Upper lobe of left lung (tissue), 6 donors: ENCODE measurements around the gene CHMP3. TPM values are rescaled to one million over a fixed set of nuclear protein-coding genes. Genes with fewer than 3 reads are reported as not detected.

Experiments
- ATAC-seq, 2 donors: fragments of 200-7000 bp; cut with Tn5 transposase; one replicate each; pipeline ENCODE4 v1.9.1; 2022; ENCODE audit warnings: mild to moderate bottlenecking in 2 of 2, moderate library complexity in 2 of 2; ENCODE audit not compliant: low FRiP score in 2 of 2
- DNase-seq, 2 donors: peaks; one replicate each; pipeline ENCODE4 v3.0.0-alpha.2; 2019 to 2020
- H3K27ac ChIP-seq, 4 donors: fragments of 200-600 bp; sonication (generic); one replicate each; pipeline ENCODE4 v1.5.1; 2016 to 2019
- H3K27me3 ChIP-seq, 4 donors: fragments of 200-600 bp; sonication (generic); one replicate each; pipeline ENCODE4 v1.5.1; 2017 to 2019
- H3K36me3 ChIP-seq, 4 donors: fragments of 200-600 bp; sonication (generic); one replicate each; pipeline ENCODE4 v1.5.1; 2016 to 2019
- H3K4me1 ChIP-seq, 4 donors: fragments of 200-600 bp; sonication (generic); one replicate each; pipeline ENCODE4 v1.5.1; 2018 to 2019
- H3K4me3 ChIP-seq, 4 donors: fragments of 200-600 bp; sonication (generic); one replicate each; pipeline ENCODE4 v1.5.1; 2017 to 2019; ENCODE audit warnings: mild to moderate bottlenecking in 2 of 4, moderate library complexity in 1 of 4
- H3K9me3 ChIP-seq, 4 donors: fragments of 200-600 bp; sonication (generic); one replicate each; pipeline ENCODE4 v1.5.1; 2018 to 2019
- EP300 ChIP-seq, 4 donors: sonication (generic); formaldehyde crosslinking; IDR thresholded peaks; one replicate each; pipeline ENCODE4 v1.5.1; 2017; ENCODE audit warnings: antibody characterized with exemption in 4 of 4, control low read depth in 2 of 4
- POLR2A ChIP-seq, 4 donors: fragments of 450-650 bp; IDR thresholded peaks; one replicate each; pipeline ENCODE4 v1.5.1; 2016 to 2017; ENCODE audit warnings: antibody characterized with exemption in 4 of 4, mild to moderate bottlenecking in 2 of 4
- POLR2AphosphoS5 ChIP-seq, 2 donors: sonication (generic); formaldehyde crosslinking; IDR thresholded peaks; one replicate each; pipeline ENCODE4 v1.5.1; 2017; ENCODE audit warnings: antibody characterized with exemption in 2 of 2
- WGBS, 2 donors: methylation state at CpG; one replicate each; pipeline ENCODE4 v1.1.5; 2017 to 2018; 5-methylcytosine and 5-hydroxymethylcytosine counted together
- total RNA-seq, 6 donors: library from RNA; depleted of rRNA in 4 of 6; stranded (reverse); fragments of >200 nt in 4 of 6; gene quantifications; one replicate each; pipeline versions ENCODE4 v1.1.0 to v1.2.1, GENCODE V29; 2016 to 2021
- TF ChIP-seq, protein P1 (sequence below), 6 experiments: fragments of 450-650 bp in 4 of 6; fragments of 200-600 bp in 2 of 6; sonication (generic) in 2 of 6; IDR thresholded peaks; one replicate each; pipeline ENCODE4 v1.5.1; 2016 to 2019; ENCODE audit warnings: antibody characterized with exemption in 6 of 6
- donor health status: DM: no; HTN: no; CAD: no; lungs with moderate emphysema.
- donor health status: DM: no; HTN: yes; CAD: no; lungs with severe emphysema.

Gene CHMP3
- total RNA-seq, 6 donors from 2014 or later: 68.1 to 176 (median 106) TPM

DNA sequence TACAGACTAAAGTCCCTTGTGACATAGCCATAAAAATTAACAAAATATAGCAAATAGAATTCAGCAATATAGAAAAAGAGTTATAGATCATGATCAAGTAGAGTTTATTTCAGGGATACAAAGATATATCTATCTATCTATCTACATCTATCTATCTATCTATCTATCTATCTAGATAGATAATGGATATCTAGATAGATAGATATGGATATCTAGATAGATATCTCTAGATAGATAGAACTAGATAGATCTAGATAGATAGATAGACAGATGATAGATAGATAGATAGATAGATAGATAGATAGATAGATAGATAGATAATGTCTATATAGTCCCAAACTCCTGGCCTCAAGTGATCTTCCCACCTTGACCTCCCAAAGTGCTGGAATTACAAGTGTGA lies 17.3 kb upstream of the CHMP3 start:
- Histone ChIP-seq H3K4me1 (peaks cover 0 to 4% (median 0%) of the 10 kb centered on the region in 4 donors), H3K27me3 (no peaks in the 10 kb centered on the region), H3K4me3 (no peak overlapping the region), H3K36me3 (no peaks in the 10 kb centered on the region), H3K9me3 (no peaks in the 10 kb centered on the region), H3K27ac (no peak overlapping the region)
- no peak for ATAC-seq
- TF ChIP-seq, protein P1, sequence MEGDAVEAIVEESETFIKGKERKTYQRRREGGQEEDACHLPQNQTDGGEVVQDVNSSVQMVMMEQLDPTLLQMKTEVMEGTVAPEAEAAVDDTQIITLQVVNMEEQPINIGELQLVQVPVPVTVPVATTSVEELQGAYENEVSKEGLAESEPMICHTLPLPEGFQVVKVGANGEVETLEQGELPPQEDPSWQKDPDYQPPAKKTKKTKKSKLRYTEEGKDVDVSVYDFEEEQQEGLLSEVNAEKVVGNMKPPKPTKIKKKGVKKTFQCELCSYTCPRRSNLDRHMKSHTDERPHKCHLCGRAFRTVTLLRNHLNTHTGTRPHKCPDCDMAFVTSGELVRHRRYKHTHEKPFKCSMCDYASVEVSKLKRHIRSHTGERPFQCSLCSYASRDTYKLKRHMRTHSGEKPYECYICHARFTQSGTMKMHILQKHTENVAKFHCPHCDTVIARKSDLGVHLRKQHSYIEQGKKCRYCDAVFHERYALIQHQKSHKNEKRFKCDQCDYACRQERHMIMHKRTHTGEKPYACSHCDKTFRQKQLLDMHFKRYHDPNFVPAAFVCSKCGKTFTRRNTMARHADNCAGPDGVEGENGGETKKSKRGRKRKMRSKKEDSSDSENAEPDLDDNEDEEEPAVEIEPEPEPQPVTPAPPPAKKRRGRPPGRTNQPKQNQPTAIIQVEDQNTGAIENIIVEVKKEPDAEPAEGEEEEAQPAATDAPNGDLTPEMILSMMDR (IDR thresholded peaks at IDR 0.05): no peak
- TF ChIP-seq POLR2A (IDR thresholded peaks at IDR 0.05) (no peak), POLR2AphosphoS5 (IDR thresholded peaks at IDR 0.05) (no peak), EP300 (IDR thresholded peaks at IDR 0.05) (no peak)
- no peak for DNase-seq

DNA sequence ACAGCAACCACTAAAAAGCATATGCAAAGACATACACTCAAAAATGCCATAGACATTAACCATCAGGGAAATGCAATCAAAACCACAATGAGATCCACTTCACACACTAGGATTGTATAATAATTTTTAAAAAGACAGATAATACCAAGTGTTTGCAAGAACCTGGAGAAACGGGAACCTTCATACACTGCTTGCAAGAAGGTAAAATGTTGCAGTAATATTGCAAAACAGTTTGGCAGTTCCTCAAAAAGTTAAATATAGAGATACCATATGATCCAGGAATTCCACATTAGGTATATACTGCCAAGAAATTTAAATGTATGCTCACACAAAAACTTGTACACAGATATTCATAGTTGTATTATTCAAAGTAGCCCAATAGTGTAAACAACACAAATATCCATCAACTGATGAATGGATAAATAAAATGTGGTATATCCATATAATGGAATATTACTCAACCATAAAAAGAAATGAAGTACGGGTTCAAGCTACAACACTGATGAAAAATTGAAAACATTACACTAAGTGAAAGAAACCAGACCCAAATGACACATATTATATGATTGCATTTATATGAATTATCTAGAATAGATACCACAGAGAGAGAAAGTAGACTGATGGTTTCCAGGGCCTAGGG lies 14.7 kb upstream of the CHMP3 start:
- Histone ChIP-seq H3K4me3 (no peak overlapping the region), H3K36me3 (no peaks in the 10 kb centered on the region), H3K27ac (no peak overlapping the region), H3K9me3 (no peaks in the 10 kb centered on the region), H3K4me1 (no peaks in the 10 kb centered on the region), H3K27me3 (no peaks in the 10 kb centered on the region)
- 82 to 84% methylated on average over 2 of the region's 2 CpGs for WGBS, 2 donors
- TF ChIP-seq, protein P1 (IDR thresholded peaks at IDR 0.05): no peak
- TF ChIP-seq POLR2AphosphoS5 (IDR thresholded peaks at IDR 0.05): no peak
- TF ChIP-seq POLR2A (IDR thresholded peaks at IDR 0.05): no peak
- no peak for TF ChIP-seq EP300 (IDR thresholded peaks at IDR 0.05)
- ATAC-seq: no peak
- no peak for DNase-seq

DNA sequence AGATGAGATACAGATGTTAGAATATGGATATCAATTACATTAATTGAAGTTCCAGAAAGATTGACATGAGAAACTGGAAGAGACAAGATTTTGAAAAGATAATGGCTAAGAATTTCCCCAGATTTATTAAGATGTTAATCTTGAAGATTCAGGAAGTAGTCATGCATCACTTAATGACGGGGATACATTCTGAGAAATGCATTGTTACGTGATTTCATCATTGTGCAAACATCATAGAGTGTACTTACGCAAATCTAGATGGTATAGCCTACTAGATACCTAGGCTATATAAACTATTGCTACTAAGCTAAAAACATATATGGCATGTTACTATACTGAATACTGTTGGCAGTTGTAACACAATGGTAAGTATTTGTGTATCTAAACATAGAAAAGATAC lies 6.8 kb upstream of the CHMP3 start:
- Histone ChIP-seq H3K36me3 (no peaks in the 10 kb centered on the region), H3K27ac (no peak overlapping the region), H3K4me3 (no peak overlapping the region), H3K9me3 (no peaks in the 10 kb centered on the region), H3K4me1 (no peaks in the 10 kb centered on the region), H3K27me3 (no peaks in the 10 kb centered on the region)
- TF ChIP-seq, protein P1 (IDR thresholded peaks at IDR 0.05): no peak
- TF ChIP-seq POLR2AphosphoS5 (IDR thresholded peaks at IDR 0.05) (no peak), EP300 (IDR thresholded peaks at IDR 0.05) (no peak), POLR2A (IDR thresholded peaks at IDR 0.05) (no peak)
- WGBS, 2 donors: 53 to 63% methylated on average over 3 of the region's 3 CpGs
- DNase-seq: no peak
- ATAC-seq: no peak

DNA sequence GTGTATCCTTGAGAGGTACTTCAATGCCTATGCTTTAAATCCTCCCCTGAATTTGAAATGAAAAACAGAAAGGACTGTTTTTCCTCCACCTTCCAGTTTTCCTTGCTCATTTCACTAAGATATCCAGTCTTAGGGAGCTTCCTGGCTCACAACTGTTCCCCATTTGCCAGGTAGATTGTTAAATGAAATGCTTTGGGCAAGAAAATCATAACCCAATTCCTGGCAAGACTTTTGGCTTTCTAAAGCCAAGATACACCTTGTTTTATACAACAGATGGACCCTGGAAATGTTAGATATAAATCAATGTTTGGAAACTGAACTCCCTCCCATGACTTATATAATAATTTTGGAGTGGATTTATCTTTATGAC lies 3.6 kb upstream of the CHMP3 start:
- no peaks in the 10 kb centered on the region for H3K36me3 ChIP-seq
- TF ChIP-seq POLR2AphosphoS5 (IDR thresholded peaks at IDR 0.05) (no peak), EP300 (IDR thresholded peaks at IDR 0.05) (no peak)
- TF ChIP-seq, protein P1 (IDR thresholded peaks at IDR 0.05): no peak
- ATAC-seq (no peak), DNase-seq (no peak)
- no peak overlapping the region for H3K27ac ChIP-seq
- no peaks in the 10 kb centered on the region for H3K27me3 ChIP-seq
- H3K4me3 ChIP-seq: no peak overlapping the region
- H3K4me1 ChIP-seq: peaks cover 6 to 12% (median 9%) of the 10 kb centered on the region in 4 donors
- H3K9me3 ChIP-seq: no peaks in the 10 kb centered on the region

DNA sequence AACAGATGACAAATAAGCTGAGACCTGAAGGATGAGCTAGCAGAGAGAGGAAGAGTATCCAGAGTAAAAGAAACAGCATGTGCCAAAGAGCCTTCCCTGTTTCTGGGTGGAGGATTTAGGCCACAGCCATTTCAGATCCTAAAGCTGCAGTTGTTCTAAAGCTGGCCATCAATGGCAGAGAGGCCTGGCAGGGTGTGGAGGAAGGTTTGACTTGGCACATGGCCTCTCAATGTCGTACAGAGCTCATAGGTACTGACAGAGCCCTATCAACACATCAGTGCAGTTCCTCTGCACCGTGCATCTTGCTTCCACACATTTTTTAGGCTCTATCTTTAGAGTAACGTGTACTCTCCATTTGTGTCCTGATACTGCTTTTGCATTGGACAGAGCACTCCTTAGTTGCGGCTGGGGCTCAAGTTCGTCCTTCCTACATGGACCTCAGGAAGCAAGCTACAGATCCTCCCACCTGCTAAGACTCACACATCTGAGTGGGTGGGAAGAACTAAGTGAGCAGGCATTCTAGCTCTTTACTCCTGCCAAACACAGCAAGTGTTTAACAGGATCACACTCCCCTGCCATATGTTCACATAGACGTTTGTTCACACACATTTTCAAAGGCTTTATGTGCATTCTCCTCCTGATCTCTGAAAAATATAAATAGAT lies 3.0 kb upstream of the CHMP3 start:
- Histone ChIP-seq H3K4me3 (no peak overlapping the region), H3K36me3 (no peaks in the 10 kb centered on the region), H3K27me3 (no peaks in the 10 kb centered on the region), H3K27ac (no peak overlapping the region), H3K9me3 (no peaks in the 10 kb centered on the region), H3K4me1 (peaks cover 10 to 17% (median 14%) of the 10 kb centered on the region in 4 donors)
- no peak for ATAC-seq
- TF ChIP-seq POLR2AphosphoS5 (IDR thresholded peaks at IDR 0.05) (no peak), POLR2A (IDR thresholded peaks at IDR 0.05) (no peak), EP300 (IDR thresholded peaks at IDR 0.05) (no peak)
- TF ChIP-seq, protein P1 (IDR thresholded peaks at IDR 0.05): no peak
- 72 to 75% methylated on average over 6 of the region's 6 CpGs for WGBS, 2 donors
- no peak for DNase-seq
